Stimulated activated naive B cell treated with anti-CD40 and anti-IgM and Interleukin-4, amounts not matched to agents 10 μg/mL and 1 μg/mL and 100 μg/mL, for 72 hours (primary cell): ENCODE results near the gene SLC25A38.

Experiments used
- ATAC-seq, 2 donors: fragments of 150-1000 bp; cut with Tn5 transposase; replicated peaks; 2 replicates each; pipeline ENCODE4 v1.10.0; 2021; ENCODE audit warnings: moderate library complexity in 1 of 2
- DNase-seq: peaks from one replicate; pipeline ENCODE4 v3.0.0; 2021
- H3K27ac Mint-ChIP-seq: one replicate; pipeline ENCODE4 v1.8.0; 2022; ENCODE audit warnings: mild to moderate bottlenecking, mixed read lengths
- H3K27me3 Mint-ChIP-seq, 2 donors: one replicate each; pipeline ENCODE4 v1.8.0; 2022; ENCODE audit warnings: mixed read lengths in 2 of 2
- H3K36me3 Mint-ChIP-seq, 2 donors: one replicate each; pipeline ENCODE4 v1.8.0; 2022; ENCODE audit warnings: mixed read lengths in 2 of 2, mild to moderate bottlenecking in 1 of 2
- H3K4me1 Mint-ChIP-seq, 2 donors: one replicate each; pipeline ENCODE4 v1.8.0; 2022; ENCODE audit warnings: mixed read lengths in 2 of 2, mild to moderate bottlenecking in 1 of 2
- H3K4me3 Mint-ChIP-seq, 2 donors: one replicate each; pipeline ENCODE4 v1.8.0; 2022; ENCODE audit warnings: mild to moderate bottlenecking in 2 of 2, mixed read lengths in 2 of 2, moderate library complexity in 1 of 2
- H3K9me3 Mint-ChIP-seq, 2 donors: one replicate each; pipeline ENCODE4 v1.8.0; 2022; ENCODE audit warnings: mixed read lengths in 2 of 2, mild to moderate bottlenecking in 1 of 2

SLC25A38 gene

GRCh38 chr3:39419742-39420315 is 36.7 kb downstream of the SLC25A38 start:
- no peak overlapping the region for H3K4me3 Mint-ChIP-seq
- no peak overlapping the region for H3K27ac Mint-ChIP-seq
- H3K4me1 Mint-ChIP-seq, result peaks cover 7 to 16% of the 10 kb centered on the region in 2 donors
- DNase-seq, result no peak
- H3K27me3 Mint-ChIP-seq, result peaks cover 0 to 6% of the 10 kb centered on the region in 2 donors
- ATAC-seq, result no peak
- peaks cover 8 to 31% of the 10 kb centered on the region in 2 donors for H3K36me3 Mint-ChIP-seq
- H3K9me3 Mint-ChIP-seq, result no peaks in the 10 kb centered on the region

- Mint-ChIP-seq H3K27ac (no peak overlapping the region), H3K9me3 (no peaks in the 10 kb centered on the region), H3K4me1 (peaks cover 7 to 16% of the 10 kb centered on the region in 2 donors), H3K36me3 (peaks cover 9 to 27% of the 10 kb centered on the region in 2 donors), H3K27me3 (peaks cover 0 to 6% of the 10 kb centered on the region in 2 donors), H3K4me3 (no peak overlapping the region)
- ATAC-seq (no peak), DNase-seq (no peak)
These were observed 37.4 kb downstream of the SLC25A38 start for GRCh38 chr3:39420543-39420942.

- peaks cover 7 to 29% of the 10 kb centered on the region in 2 donors for H3K36me3 Mint-ChIP-seq
- H3K4me1 Mint-ChIP-seq, result peaks cover 0 to 1% of the 10 kb centered on the region in 2 donors
- peaks cover 0 to under 1% of the 10 kb centered on the region in 2 donors for H3K27me3 Mint-ChIP-seq
- ATAC-seq (no peak), DNase-seq (no peak)
- H3K9me3 Mint-ChIP-seq, result no peaks in the 10 kb centered on the region
- H3K4me3 Mint-ChIP-seq, result no peak overlapping the region
- H3K27ac Mint-ChIP-seq, result no peak overlapping the region
These were observed 40.3 kb downstream of the SLC25A38 start for GRCh38 chr3:39423436-39423970.

GRCh38 chr3:39426312-39426711 is 43.1 kb downstream of the SLC25A38 start:
- Mint-ChIP-seq H3K36me3 (peaks cover 3 to 18% of the 10 kb centered on the region in 2 donors), H3K4me3 (no peak overlapping the region), H3K9me3 (no peaks in the 10 kb centered on the region)

GRCh38 chr3:39427506-39427905 is 44.3 kb downstream of the SLC25A38 start:
- no peak overlapping the region for H3K4me3 Mint-ChIP-seq
- ATAC-seq, result no peak
- no peak for DNase-seq
- no peak overlapping the region for H3K27ac Mint-ChIP-seq
- no peaks in the 10 kb centered on the region for H3K9me3 Mint-ChIP-seq
- H3K27me3 Mint-ChIP-seq, result peaks cover 10 to 12% of the 10 kb centered on the region in 2 donors
- H3K4me1 Mint-ChIP-seq, result no peaks in the 10 kb centered on the region
- H3K36me3 Mint-ChIP-seq, result peaks cover 3 to 8% of the 10 kb centered on the region in 2 donors

More at GRCh38 chr3:39426312-39426711, 43.1 kb downstream of the SLC25A38 start:
- ATAC-seq, result no peak
- Mint-ChIP-seq H3K27ac (no peak overlapping the region), H3K4me1 (no peaks in the 10 kb centered on the region), H3K27me3 (peaks cover 10 to 12% of the 10 kb centered on the region in 2 donors)
- DNase-seq, result no peak

GRCh38 chr3:39428745-39429201 is 45.6 kb downstream of the SLC25A38 start:
- Mint-ChIP-seq H3K4me3 (no peak overlapping the region), H3K27me3 (peaks cover 10 to 12% of the 10 kb centered on the region in 2 donors), H3K9me3 (no peaks in the 10 kb centered on the region), H3K27ac (no peak overlapping the region), H3K36me3 (peaks cover 3 to 8% of the 10 kb centered on the region in 2 donors), H3K4me1 (no peaks in the 10 kb centered on the region)
- no peak for ATAC-seq
- DNase-seq, result no peak

GRCh38 chr3:39429466-39429865 is 46.3 kb downstream of the SLC25A38 start:
- no peak overlapping the region for H3K27ac Mint-ChIP-seq
- no peak for ATAC-seq

GRCh38 chr3:39432342-39432741 is 49.2 kb downstream of the SLC25A38 start:
- ATAC-seq (no peak), DNase-seq (no peak)
- Mint-ChIP-seq H3K27ac (no peak overlapping the region), H3K4me1 (peaks cover 7 to 8% of the 10 kb centered on the region in 2 donors), H3K27me3 (peaks cover 10 to 12% of the 10 kb centered on the region in 2 donors), H3K36me3 (peaks cover 0 to 4% of the 10 kb centered on the region in 2 donors), H3K9me3 (no peaks in the 10 kb centered on the region), H3K4me3 (no peak overlapping the region)

More at GRCh38 chr3:39429466-39429865, 46.3 kb downstream of the SLC25A38 start:
- H3K4me1 Mint-ChIP-seq, result peaks cover 0 to 3% of the 10 kb centered on the region in 2 donors
- H3K4me3 Mint-ChIP-seq, result no peak overlapping the region
- peaks cover 10 to 12% of the 10 kb centered on the region in 2 donors for H3K27me3 Mint-ChIP-seq
- H3K36me3 Mint-ChIP-seq, result peaks cover 3 to 8% of the 10 kb centered on the region in 2 donors
- no peak for DNase-seq
- no peaks in the 10 kb centered on the region for H3K9me3 Mint-ChIP-seq

GRCh38 chr3:39433642-39434041 is 50.5 kb downstream of the SLC25A38 start:
- Mint-ChIP-seq H3K36me3 (peaks cover 0 to 4% of the 10 kb centered on the region in 2 donors), H3K4me1 (peaks cover 7 to 8% of the 10 kb centered on the region in 2 donors), H3K27ac (no peak overlapping the region), H3K4me3 (no peak overlapping the region), H3K9me3 (no peaks in the 10 kb centered on the region), H3K27me3 (peaks cover 10 to 12% of the 10 kb centered on the region in 2 donors)
- no peak for ATAC-seq
- DNase-seq, result no peak

GRCh38 chr3:39434574-39434973 is 51.4 kb downstream of the SLC25A38 start:
- Mint-ChIP-seq H3K36me3 (no peaks in the 10 kb centered on the region), H3K4me3 (no peak overlapping the region), H3K4me1 (peaks cover 7 to 8% of the 10 kb centered on the region in 2 donors), H3K9me3 (no peaks in the 10 kb centered on the region), H3K27me3 (peaks cover 10 to 12% of the 10 kb centered on the region in 2 donors), H3K27ac (peak overlapping the region; percentile 84)
- no peak for DNase-seq
- peak; percentile 81 to 96 for ATAC-seq

- Mint-ChIP-seq H3K4me1 (peaks cover 7 to 8% of the 10 kb centered on the region in 2 donors), H3K27me3 (peaks cover 6 to 7% of the 10 kb centered on the region in 2 donors), H3K4me3 (no peak overlapping the region), H3K36me3 (no peaks in the 10 kb centered on the region), H3K9me3 (no peaks in the 10 kb centered on the region), H3K27ac (peak overlapping the region; percentile 3)
- DNase-seq (no peak), ATAC-seq (no peak)
These were observed 52.0 kb downstream of the SLC25A38 start for GRCh38 chr3:39435006-39435748.

- no peak overlapping the region for H3K4me3 Mint-ChIP-seq
- H3K27me3 Mint-ChIP-seq, result no peaks in the 10 kb centered on the region
These were observed 55.7 kb downstream of the SLC25A38 start for GRCh38 chr3:39438880-39439279.

GRCh38 chr3:39440316-39440715 is 57.1 kb downstream of the SLC25A38 start:
- no peak overlapping the region for H3K27ac Mint-ChIP-seq
- ATAC-seq (no peak), DNase-seq (no peak)
- H3K9me3 Mint-ChIP-seq, result no peaks in the 10 kb centered on the region
- H3K36me3 Mint-ChIP-seq, result no peaks in the 10 kb centered on the region
- no peak overlapping the region for H3K4me3 Mint-ChIP-seq
- peaks cover 0 to under 1% of the 10 kb centered on the region in 2 donors for H3K4me1 Mint-ChIP-seq
- H3K27me3 Mint-ChIP-seq, result no peaks in the 10 kb centered on the region

More at GRCh38 chr3:39438880-39439279, 55.7 kb downstream of the SLC25A38 start:
- no peak for ATAC-seq
- no peak for DNase-seq
- Mint-ChIP-seq H3K4me1 (peaks cover 7 to 8% of the 10 kb centered on the region in 2 donors), H3K27ac (no peak overlapping the region), H3K36me3 (no peaks in the 10 kb centered on the region), H3K9me3 (no peaks in the 10 kb centered on the region)

- DNase-seq (no peak), ATAC-seq (no peak)
- peaks cover 3 to 9% of the 10 kb centered on the region in 2 donors for H3K27me3 Mint-ChIP-seq
- H3K9me3 Mint-ChIP-seq, result no peaks in the 10 kb centered on the region
- no peak overlapping the region for H3K27ac Mint-ChIP-seq
- no peaks in the 10 kb centered on the region for H3K36me3 Mint-ChIP-seq
- no peak overlapping the region for H3K4me3 Mint-ChIP-seq
- H3K4me1 Mint-ChIP-seq, result peaks cover 7 to 11% of the 10 kb centered on the region in 2 donors
These were observed 60.4 kb downstream of the SLC25A38 start for GRCh38 chr3:39443530-39443929.
